GM12878 (cell line): ENCODE measurements around the gene NDUFC1. TPM values are rescaled to one million over a fixed set of nuclear protein-coding genes. Genes with fewer than 3 reads are reported as not detected.
A peak's percentile ranks its signal among the peaks of the same experiment; 100 is the strongest.

Experiments used
- ATAC-seq: fragments of 200-7000 bp; cut with Tn5 transposase; 3 replicates; pipeline ENCODE4 v1.9.1; 2020; ENCODE audit warnings: mild to moderate bottlenecking, moderate library complexity
- BruUV-seq: library from RNA; stranded (reverse); fragments of 400-500 nt; replicated peaks from 2 replicates; lab custom pipeline; 2021; lab: Mats Ljungman, UMichigan
- CTCF ChIA-PET: fragments of 300-600 bp; sonication (Branson Sonifier 250); formaldehyde crosslinking; extraction: SDS; loops from one replicate; lab custom pipeline; 2021; ENCODE audit warnings: inconsistent platforms; lab: Yijun Ruan, JAX
- POLR2A ChIA-PET: fragments of 350-600 bp; formaldehyde crosslinking; extraction: SDS; loops from one replicate; lab custom pipeline; 2021; ENCODE audit warnings: inconsistent platforms; lab: Charles Lee
- RAD21 ChIA-PET: fragments of 300-600 bp; sonication (Branson Sonifier 250); formaldehyde crosslinking; loops from one replicate; lab custom pipeline; 2023; ENCODE audit warnings: antibody characterized with exemption; ENCODE audit not compliant: unreplicated experiment; lab: Charles Lee
- SMC1A ChIA-PET: fragments of 300-600 bp; sonication (Branson Sonifier 250); formaldehyde crosslinking; loops from one replicate; lab custom pipeline; 2023; ENCODE audit not compliant: unreplicated experiment, uncharacterized antibody; lab: Charles Lee
- DNase-seq: peaks from one replicate; pipeline ENCODE4 v3.0.0-alpha.2; 2011; ENCODE audit warnings: low read depth, low spot score
- FAIRE-seq: peaks from 3 replicates; lab custom pipeline; 2011; peaks lifted over from hg19 to GRCh38; lab: Jason Lieb, UNC
- H2AFZ ChIP-seq: 2 replicates; pipeline ENCODE4 v1.6.0; 2011; ENCODE audit warnings: low read depth, low read length, control low read depth; ENCODE audit not compliant: control insufficient read depth
- H3K27ac ChIP-seq: 2 replicates; pipeline ENCODE4 v1.5.1; 2011; ENCODE audit warnings: control low read depth; ENCODE audit not compliant: control insufficient read depth, insufficient read depth
- H3K27me3 ChIP-seq, 2 experiments: replicated peaks in 1 of 2; 2 replicates each; pipeline versions ENCODE4 v1.6.0 to v1.6.1; 2011; ENCODE audit warnings: low read length in 1 of 2; ENCODE audit not compliant: control insufficient read depth in 2 of 2, insufficient read depth in 2 of 2
- H3K36me3 ChIP-seq, 2 experiments: 2 replicates each; pipeline ENCODE4 v1.5.1; 2011; ENCODE audit warnings: low read length in 1 of 2; ENCODE audit not compliant: control insufficient read depth in 2 of 2, insufficient read depth in 2 of 2
- H3K4me1 ChIP-seq: 2 replicates; pipeline ENCODE4 v1.6.1; 2011; ENCODE audit warnings: mild to moderate bottlenecking, low read length, moderate library complexity, mixed read lengths; ENCODE audit not compliant: control insufficient read depth, insufficient read depth
- H3K4me2 ChIP-seq: 2 replicates; pipeline ENCODE4 v1.6.0; 2011; ENCODE audit warnings: control low read depth; ENCODE audit not compliant: control insufficient read depth, insufficient read depth
- H3K4me3 ChIP-seq: fragments of 200-600 bp; sonication (generic); 2 replicates; pipeline ENCODE4 v1.5.1; 2016
- H3K79me2 ChIP-seq: 2 replicates; pipeline ENCODE4 v1.6.0; 2011; ENCODE audit warnings: low read length; ENCODE audit not compliant: control insufficient read depth, insufficient read depth
- H3K9ac ChIP-seq: 2 replicates; pipeline ENCODE4 v1.8.0; 2011; ENCODE audit warnings: low read length, control low read depth, mixed read lengths; ENCODE audit not compliant: control insufficient read depth, insufficient read depth
- H3K9me3 ChIP-seq: replicated peaks from 3 replicates; pipeline ENCODE4 v1.5.1; 2011; ENCODE audit warnings: mild to moderate bottlenecking, low read length; ENCODE audit not compliant: control insufficient read depth, insufficient read depth
- H4K20me1 ChIP-seq: 2 replicates; pipeline ENCODE4 v1.6.0; 2011; ENCODE audit not compliant: control insufficient read depth, insufficient read depth
- ASH2L ChIP-seq: fragments of 300-600, 200-600 bp; sonication (generic); IDR thresholded peaks from 2 replicates; pipeline ENCODE4 v1.6.1; 2017; ENCODE audit warnings: low read depth, mild to moderate bottlenecking, borderline replicate concordance
- CBX3 ChIP-seq: fragments of 200-600 bp; sonication (generic); IDR thresholded peaks from 2 replicates; pipeline ENCODE4 v1.6.1; 2016; ENCODE audit warnings: low read depth, borderline replicate concordance
- MEF2A ChIP-seq: IDR thresholded peaks from 2 replicates; pipeline ENCODE4 v1.6.1; 2011; ENCODE audit warnings: low read depth, mild to moderate bottlenecking, low read length, moderate library complexity; ENCODE audit not compliant: insufficient read depth
- NRF1 ChIP-seq: conservative IDR thresholded peaks from 2 replicates; pipeline ENCODE4 v1.6.1; 2011; ENCODE audit warnings: mild to moderate bottlenecking, low read depth, low read length, improper control_type of control experiment
- PAX5 ChIP-seq: IDR thresholded peaks from 2 replicates; pipeline ENCODE4 v1.6.1; 2011; ENCODE audit warnings: low read depth, low read length, borderline replicate concordance
- PAX8 ChIP-seq: fragments of 450-650 bp; IDR thresholded peaks from 2 replicates; pipeline ENCODE4 v1.6.1; 2017; ENCODE audit warnings: mild to moderate bottlenecking, moderate library complexity
- RAD51 ChIP-seq: fragments of 450-650 bp; IDR thresholded peaks from 2 replicates; pipeline ENCODE4 v1.6.1; 2016; ENCODE audit warnings: moderate library complexity, mild to moderate bottlenecking, inconsistent platforms
- RB1 ChIP-seq: fragments of 450-650 bp; formaldehyde crosslinking; IDR thresholded peaks from 2 replicates; pipeline ENCODE4 v1.6.1; 2017; ENCODE audit warnings: mild to moderate bottlenecking, borderline replicate concordance
- SPI1 ChIP-seq: IDR thresholded peaks from 2 replicates; pipeline ENCODE4 v1.6.1; 2011; ENCODE audit warnings: low read depth, mild to moderate bottlenecking, low read length, moderate library complexity, borderline replicate concordance; ENCODE audit not compliant: insufficient read depth
- SRF ChIP-seq, 2 experiments: IDR thresholded peaks; 2 replicates each; pipeline ENCODE4 v1.6.1; 2011; ENCODE audit warnings: low read depth in 2 of 2, low read length in 2 of 2, mild to moderate bottlenecking in 1 of 2, moderate library complexity in 1 of 2
- STAT3 ChIP-seq: IDR thresholded peaks from 2 replicates; pipeline ENCODE4 v1.6.1; 2011; ENCODE audit warnings: low read depth, low read length, improper control_type of control experiment
- ZNF622 ChIP-seq: fragments of 450-650 bp; IDR thresholded peaks from 2 replicates; pipeline ENCODE4 v1.6.1; 2017; ENCODE audit warnings: mild to moderate bottlenecking, inconsistent platforms
- WGBS: methylation state at CpG from one replicate; pipeline ENCODE4 v1.1.6; 2016; ENCODE audit warnings: low lambda C conversion rate; ENCODE audit not compliant: insufficient replicate concordance, insufficient coverage; ENCODE audit errors: missing lambda C conversion rate; 5-methylcytosine and 5-hydroxymethylcytosine counted together
- in situ Hi-C: fragments of 300-500 bp; cut with MboI; formaldehyde crosslinking; loops from 9 replicates; pipeline ENCODE4 v1.14.3; 2018; ENCODE audit warnings: mixed read lengths
- intact Hi-C: fragments of 100-400 bp; cut with micrococcal nuclease; formaldehyde crosslinking; loops from one replicate; pipeline ENCODE4 v1.14.2; 2022; ENCODE audit not compliant: unreplicated experiment
- polyA plus RNA-seq, 11 experiments: library from polyadenylated mRNA; depleted of rRNA in 4 of 11; unstranded in 6 of 11; stranded (reverse) in 5 of 11; fragments of >200 nt; fragmentation: Nextera tagmentation in 4 of 11; fragmentation: Illumina TruSeq in 1 of 11; extraction: Ambion mirVana in 4 of 11; extraction: Trizol in 1 of 11; gene quantifications; 1 replicate in 1 of 11; 2 replicates in 10 of 11; pipeline versions ENCODE4 v1.2.1 to v1.2.3, GENCODE V29; 2011 to 2016; ENCODE audit warnings: inconsistent platforms in 2 of 11, missing spikeins in 2 of 11, low read depth in 1 of 11
- total RNA-seq, 4 experiments: library from RNA; depleted of rRNA in 3 of 4; stranded (reverse); fragments of >200 nt in 3 of 4; fragmentation: Illumina TruSeq in 1 of 4; extraction: Trizol in 1 of 4; gene quantifications; 2 replicates each; pipeline versions ENCODE4 v1.2.1 to v1.2.3, GENCODE V29; 2013 to 2021
- TF ChIP-seq, protein P1 (sequence below): fragments of 450-650 bp; IDR thresholded peaks from 2 replicates; pipeline ENCODE4 v1.6.1; 2017; ENCODE audit warnings: mild to moderate bottlenecking, moderate library complexity
- TF ChIP-seq, protein P2 (sequence below): IDR thresholded peaks from 2 replicates; pipeline ENCODE4 v1.6.1; 2012; ENCODE audit warnings: mild to moderate bottlenecking, low read depth, low read length

The NDUFC1 gene
- total and polyA plus RNA-seq, 10 of the 15 experiments (the other 5 are each of a cell fraction or from before 2014, with no cell fraction given) = 25.5 to 242 (median 68.9) TPM

DNA sequence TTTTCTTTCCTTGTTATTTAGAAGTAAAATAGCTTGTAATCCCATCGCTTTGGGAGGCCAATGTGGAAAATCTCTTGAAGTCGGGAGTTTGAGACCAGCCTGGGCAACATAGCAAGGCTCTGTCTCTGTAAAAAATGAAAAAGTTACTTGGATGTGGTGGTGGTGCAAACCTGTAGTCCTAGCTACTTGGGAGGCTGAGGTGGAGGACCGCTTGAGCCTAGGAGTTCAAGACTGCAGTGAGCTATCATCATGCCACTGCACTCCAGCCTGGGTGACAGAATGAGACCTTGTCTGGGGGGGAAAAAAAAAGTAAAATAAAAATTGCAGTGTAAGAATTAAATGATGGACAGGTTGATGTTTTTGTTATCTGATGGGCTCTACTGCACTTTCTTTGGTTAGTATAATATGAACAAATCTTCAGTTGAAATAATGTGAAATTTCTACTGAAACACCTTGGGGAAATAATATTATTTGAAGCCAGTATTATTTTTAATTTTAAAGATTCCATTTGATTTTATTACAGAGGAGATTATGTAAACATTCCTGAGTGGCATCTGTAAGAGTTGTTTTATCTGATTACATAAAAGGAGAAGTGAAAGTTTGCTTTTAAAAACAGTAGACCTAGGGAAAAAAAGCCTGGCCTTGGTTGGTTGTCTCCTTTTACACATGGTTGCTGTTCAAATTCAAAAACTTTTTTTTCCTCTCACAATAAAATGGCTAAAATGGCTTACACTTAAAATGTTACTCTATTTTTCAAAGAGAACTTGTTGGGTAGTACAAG lies 10.5 kb upstream of the NDUFC1 start:
- BruUV-seq = TSS peak; percentile 4
- SMC1A ChIA-PET = interaction anchor here (0.8 to 2.6 kb wide), 8 partner anchors 12 to 80 kb away, joined by 3 to 15 read pairs (median 4); partner anchors contain the start of gene NAA15
- Histone ChIP-seq H3K79me2 (peaks cover 89% of the 10 kb centered on the region), H3K4me1 (peaks cover 20% of the 10 kb centered on the region), H3K27me3 (no peaks in the 10 kb centered on the region), H3K27ac (no peak overlapping the region; the same call in 1 of the 2 replicates), H3K4me3 (no peak overlapping the region), H2AFZ (no peak overlapping the region), H3K9me3 (no peaks in the 10 kb centered on the region; the same call in 1 of the 3 replicates), H3K36me3 (peaks cover 0 to 2% of the 10 kb centered on the region in 2 experiments; a peak in 1 of 4 replicates), H4K20me1 (no peaks in the 10 kb centered on the region), H3K4me2 (no peak overlapping the region), H3K9ac (no peak overlapping the region)
- CTCF ChIA-PET = interaction anchor here (1.4 to 1.9 kb wide), 4 partner anchors 10 to 19 kb away, joined by 4 to 12 read pairs (median 6); partner anchors contain the start of gene NDUFC1
- RAD21 ChIA-PET = interaction anchor here (0.7 to 2.2 kb wide), 4 partner anchors 10 to 17 kb away, joined by 3 to 11 read pairs (median 7); partner anchors contain the start of genes NAA15 and NDUFC1
- peak; percentile 36 for ATAC-seq
- intact Hi-C loops = no loop called here
- DNase-seq = no peak
- FAIRE-seq = no peak
- POLR2A ChIA-PET = interaction anchor here (1.9 to 3.8 kb wide), 3 partner anchors 11 to 134 kb away, joined by 5 to 29 read pairs (median 11); partner anchors contain the start of genes NAA15 and NDUFC1
- 97% methylated on average over 3 of the region's 3 CpGs for WGBS
- in situ Hi-C loops = loop anchor here (25.0 kb wide), 1 partner anchor 1100 kb away; no protein-coding TSS in a partner anchor
- TF ChIP-seq ASH2L (no peak), SPI1 (peak; percentile 87), RB1 (no peak), RAD51 (0 out of 2 replicates have a peak, but pooled peaks have one; percentile 29), NRF1 (no peak), PAX5 (no peak), CBX3 (no peak), PAX8 (0 out of 2 replicates have a peak, but pooled peaks have one; percentile 47), ZNF622 (no peak), SRF (IDR thresholded peaks at IDR 0.05; ENCODE audit: low read depth in 2 of 2, low read length in 2 of 2) (no peak), MEF2A (0 out of 2 replicates have a peak, but pooled peaks have one; percentile 7), STAT3 (no peak)
- TF ChIP-seq, protein P1, sequence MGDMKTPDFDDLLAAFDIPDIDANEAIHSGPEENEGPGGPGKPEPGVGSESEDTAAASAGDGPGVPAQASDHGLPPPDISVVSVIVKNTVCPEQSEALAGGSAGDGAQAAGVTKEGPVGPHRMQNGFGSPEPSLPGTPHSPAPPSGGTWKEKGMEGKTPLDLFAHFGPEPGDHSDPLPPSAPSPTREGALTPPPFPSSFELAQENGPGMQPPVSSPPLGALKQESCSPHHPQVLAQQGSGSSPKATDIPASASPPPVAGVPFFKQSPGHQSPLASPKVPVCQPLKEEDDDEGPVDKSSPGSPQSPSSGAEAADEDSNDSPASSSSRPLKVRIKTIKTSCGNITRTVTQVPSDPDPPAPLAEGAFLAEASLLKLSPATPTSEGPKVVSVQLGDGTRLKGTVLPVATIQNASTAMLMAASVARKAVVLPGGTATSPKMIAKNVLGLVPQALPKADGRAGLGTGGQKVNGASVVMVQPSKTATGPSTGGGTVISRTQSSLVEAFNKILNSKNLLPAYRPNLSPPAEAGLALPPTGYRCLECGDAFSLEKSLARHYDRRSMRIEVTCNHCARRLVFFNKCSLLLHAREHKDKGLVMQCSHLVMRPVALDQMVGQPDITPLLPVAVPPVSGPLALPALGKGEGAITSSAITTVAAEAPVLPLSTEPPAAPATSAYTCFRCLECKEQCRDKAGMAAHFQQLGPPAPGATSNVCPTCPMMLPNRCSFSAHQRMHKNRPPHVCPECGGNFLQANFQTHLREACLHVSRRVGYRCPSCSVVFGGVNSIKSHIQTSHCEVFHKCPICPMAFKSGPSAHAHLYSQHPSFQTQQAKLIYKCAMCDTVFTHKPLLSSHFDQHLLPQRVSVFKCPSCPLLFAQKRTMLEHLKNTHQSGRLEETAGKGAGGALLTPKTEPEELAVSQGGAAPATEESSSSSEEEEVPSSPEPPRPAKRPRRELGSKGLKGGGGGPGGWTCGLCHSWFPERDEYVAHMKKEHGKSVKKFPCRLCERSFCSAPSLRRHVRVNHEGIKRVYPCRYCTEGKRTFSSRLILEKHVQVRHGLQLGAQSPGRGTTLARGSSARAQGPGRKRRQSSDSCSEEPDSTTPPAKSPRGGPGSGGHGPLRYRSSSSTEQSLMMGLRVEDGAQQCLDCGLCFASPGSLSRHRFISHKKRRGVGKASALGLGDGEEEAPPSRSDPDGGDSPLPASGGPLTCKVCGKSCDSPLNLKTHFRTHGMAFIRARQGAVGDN = 0 out of 2 replicates have a peak, but pooled peaks have one; percentile 29
- TF ChIP-seq, protein P2, sequence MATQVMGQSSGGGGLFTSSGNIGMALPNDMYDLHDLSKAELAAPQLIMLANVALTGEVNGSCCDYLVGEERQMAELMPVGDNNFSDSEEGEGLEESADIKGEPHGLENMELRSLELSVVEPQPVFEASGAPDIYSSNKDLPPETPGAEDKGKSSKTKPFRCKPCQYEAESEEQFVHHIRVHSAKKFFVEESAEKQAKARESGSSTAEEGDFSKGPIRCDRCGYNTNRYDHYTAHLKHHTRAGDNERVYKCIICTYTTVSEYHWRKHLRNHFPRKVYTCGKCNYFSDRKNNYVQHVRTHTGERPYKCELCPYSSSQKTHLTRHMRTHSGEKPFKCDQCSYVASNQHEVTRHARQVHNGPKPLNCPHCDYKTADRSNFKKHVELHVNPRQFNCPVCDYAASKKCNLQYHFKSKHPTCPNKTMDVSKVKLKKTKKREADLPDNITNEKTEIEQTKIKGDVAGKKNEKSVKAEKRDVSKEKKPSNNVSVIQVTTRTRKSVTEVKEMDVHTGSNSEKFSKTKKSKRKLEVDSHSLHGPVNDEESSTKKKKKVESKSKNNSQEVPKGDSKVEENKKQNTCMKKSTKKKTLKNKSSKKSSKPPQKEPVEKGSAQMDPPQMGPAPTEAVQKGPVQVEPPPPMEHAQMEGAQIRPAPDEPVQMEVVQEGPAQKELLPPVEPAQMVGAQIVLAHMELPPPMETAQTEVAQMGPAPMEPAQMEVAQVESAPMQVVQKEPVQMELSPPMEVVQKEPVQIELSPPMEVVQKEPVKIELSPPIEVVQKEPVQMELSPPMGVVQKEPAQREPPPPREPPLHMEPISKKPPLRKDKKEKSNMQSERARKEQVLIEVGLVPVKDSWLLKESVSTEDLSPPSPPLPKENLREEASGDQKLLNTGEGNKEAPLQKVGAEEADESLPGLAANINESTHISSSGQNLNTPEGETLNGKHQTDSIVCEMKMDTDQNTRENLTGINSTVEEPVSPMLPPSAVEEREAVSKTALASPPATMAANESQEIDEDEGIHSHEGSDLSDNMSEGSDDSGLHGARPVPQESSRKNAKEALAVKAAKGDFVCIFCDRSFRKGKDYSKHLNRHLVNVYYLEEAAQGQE = no peak
